Kidney capillary endothelial cell (primary cell): Measurements from ENCODE around the gene RNF14.

Source experiments
- DNase-seq: peaks from one replicate; pipeline ENCODE4 v3.0.0-alpha.2; 2018; ENCODE audit warnings: low spot score

The RNF14 gene

DNA sequence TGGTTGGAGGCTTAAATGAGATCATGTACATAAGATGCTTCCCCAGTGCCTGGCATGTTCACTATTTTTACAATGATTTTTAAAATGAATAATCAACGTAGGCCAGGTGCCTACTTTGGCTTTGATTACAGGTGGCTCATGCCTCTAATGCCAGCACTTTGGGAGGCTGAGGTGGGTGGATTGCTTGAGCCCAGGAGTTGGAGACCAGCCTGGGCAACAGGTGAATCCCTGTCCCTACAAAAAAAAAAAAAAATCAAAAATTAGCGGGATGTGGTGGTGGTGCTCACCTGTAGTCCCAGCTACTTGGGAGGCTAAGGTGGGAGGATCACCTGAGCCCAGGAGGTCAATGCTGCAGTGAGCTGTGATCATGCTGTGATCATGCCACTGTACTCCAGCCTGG, 20.1 kb upstream of the RNF14 start:
- DNase-seq, result no peak

DNA sequence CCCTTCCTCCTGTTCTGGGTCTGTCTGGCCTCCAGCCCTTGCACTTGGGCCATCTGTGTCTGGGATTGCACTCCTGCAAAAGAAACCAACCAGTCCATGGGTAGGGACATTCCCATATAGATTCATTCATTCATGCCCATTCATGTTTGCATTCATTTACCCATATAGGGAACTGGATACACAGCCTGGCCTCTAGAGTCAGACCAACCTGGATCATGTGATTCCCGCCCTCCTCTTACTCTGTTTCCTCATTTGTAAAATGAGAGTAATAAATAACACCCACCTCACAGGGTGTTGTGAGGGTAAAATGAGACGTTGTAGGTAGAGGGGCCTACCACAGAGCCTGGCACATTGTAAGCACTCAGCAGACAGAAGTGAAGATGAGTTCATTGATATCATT, 19.4 kb upstream of the RNF14 start:
- no peak for DNase-seq

DNA sequence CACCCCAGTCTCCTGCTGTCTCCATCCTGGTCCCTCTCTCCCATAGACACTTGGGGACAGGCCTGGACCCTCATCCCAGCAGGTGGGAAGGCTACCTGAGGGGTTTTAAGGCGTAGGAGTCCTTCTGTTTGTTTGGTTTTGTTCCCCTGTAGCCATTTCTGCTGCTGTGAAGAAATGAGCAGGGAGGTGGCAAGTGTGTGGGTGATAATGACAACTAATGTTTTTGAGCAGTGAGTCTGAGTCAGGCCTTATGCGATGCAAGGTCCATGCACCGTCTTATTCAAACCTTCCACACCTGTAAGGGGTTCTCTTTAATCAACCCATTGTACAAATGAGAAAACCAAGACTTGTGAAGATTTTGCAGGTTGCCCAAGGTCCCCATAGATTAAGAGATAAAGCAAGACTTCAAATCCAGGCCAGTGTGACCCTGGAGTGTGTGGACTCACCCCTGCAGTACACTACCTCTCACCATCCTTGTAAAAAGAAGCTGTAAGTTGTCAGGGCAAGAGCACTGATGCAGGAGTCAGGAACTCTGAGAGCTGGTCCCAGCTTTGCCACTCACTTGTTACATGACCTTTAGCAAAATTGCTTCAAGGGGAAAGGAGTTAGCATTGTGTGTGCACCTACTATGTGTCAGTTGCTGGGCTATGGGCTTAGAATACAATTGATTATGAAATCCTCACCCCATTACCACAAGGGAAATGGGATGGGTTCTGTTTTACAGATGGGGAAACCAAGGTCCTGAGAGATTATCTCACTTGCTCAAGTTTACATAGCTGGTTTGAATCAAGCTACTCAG, 18.5 kb upstream of the RNF14 start:
- no peak for DNase-seq

DNA sequence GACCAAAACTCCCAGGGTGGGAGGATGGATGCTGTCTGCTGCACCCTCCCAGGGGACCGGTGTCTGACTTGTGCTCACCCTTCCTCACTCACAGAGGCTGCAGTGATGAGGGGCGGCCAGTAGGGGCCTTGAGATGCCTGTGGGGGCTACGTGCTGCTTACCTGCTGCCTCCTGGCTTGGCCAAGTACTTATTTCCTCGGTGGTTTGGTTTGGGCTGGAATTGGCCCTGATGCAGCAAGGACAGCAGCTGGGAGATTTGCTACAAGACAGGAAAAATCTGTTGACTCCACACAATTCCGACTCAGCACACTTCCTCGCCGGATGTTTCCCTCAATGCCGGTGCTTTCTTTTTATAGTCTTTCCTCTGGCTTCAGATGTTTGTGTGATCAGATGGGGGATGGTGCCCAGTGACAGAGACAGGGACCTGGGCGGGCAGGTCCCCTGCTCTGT, 17.5 kb upstream of the RNF14 start:
- DNase-seq, result no peak

DNA sequence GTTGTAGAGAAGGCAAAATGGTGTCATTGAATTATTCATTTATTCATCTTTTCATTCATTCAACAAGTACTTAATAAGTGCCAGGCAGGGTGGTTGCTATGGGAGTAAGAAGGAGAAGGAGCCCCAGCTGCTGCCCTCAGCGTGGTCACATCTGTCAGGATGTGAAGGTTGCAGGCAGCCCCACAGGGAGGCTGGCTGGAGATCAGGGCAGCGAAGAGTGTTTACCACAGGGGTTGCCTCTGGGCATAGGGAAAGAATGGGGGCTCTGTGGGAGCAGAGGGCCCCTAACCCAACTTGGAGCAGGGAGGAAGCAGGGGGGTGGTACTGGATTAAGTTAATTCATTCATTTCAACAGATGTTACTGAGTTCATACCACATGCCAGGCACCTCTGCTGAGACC, 16.9 kb upstream of the RNF14 start:
- DNase-seq, result no peak

DNA sequence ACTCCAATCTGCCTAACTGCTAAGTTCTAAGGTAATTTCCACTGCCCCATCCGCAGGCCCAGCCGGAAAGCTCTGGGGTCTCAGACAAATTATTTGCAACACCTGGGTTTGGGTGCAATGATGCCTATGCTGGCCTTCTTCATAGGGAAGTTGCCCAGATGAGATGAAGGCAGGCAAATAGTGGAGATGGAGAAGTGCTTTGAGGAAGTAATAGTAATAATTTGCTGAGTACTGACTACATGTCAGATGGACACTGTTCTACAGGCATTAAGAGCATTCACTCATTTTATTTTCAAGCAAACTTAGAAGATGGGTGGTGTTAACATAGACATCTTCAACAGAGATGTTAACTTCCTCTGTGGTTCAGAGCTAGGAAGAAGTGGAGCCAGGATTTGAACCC, 14.7 kb upstream of the RNF14 start:
- DNase-seq, result no peak

DNA sequence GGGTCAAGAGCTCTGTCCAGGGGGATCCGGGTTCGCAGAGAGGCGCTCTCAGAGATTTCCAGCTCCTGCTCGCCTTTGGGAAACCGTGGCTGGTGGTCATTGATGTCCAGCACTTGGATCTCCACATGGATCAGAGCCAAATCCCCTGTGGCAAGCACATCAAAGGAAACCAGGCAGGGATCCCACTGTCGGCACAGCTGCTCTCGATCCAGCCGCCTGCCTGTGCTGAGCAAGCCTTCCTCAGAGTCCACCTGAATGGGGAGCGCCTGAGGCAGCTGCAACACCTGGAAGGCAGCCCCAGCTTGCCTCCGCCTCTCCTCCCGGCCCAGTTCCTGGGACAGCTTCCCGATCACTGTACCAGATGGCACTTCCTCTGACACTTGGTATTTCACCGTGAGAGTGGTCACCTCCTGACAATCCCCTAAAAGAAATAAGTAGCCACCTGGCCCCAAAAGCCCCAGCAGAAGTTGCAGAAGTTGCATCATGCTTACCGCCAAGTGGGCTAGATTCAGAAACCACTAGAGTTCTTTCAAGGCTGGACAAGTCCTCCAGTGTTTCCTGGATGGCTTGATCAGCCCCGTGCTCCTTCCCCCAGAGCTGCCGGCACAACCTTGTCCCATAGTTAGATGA, 11.4 kb upstream of the RNF14 start:
- DNase-seq, result no peak

DNA sequence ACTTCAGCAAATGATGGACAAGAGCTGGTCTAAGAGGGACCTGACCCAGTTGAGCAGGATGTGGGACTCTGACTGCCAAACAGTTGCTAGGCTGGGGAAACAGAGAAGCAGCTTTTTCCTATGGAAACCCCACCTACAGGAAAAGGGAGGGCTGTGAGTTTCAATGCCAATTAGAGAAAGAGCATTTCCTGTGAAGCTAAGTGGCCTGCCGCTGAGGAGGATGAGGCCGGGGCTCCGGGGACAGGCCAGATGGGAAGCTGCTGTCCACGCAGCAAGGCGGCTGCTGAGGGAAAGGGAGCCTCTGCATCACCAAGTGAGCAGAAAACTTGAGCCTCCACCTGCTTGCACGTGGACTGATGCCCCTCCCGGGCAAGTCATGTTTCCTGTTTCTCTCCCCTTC, 10.8 kb upstream of the RNF14 start, which contains the start of gene PCDH12:
Gene PCDH12, minus strand, starts transcription at position 90 of the 400 bp plus-strand sequence. CDS start 351 bp downstream, outside the sequence.
- DNase-seq, result peak; percentile 87

DNA sequence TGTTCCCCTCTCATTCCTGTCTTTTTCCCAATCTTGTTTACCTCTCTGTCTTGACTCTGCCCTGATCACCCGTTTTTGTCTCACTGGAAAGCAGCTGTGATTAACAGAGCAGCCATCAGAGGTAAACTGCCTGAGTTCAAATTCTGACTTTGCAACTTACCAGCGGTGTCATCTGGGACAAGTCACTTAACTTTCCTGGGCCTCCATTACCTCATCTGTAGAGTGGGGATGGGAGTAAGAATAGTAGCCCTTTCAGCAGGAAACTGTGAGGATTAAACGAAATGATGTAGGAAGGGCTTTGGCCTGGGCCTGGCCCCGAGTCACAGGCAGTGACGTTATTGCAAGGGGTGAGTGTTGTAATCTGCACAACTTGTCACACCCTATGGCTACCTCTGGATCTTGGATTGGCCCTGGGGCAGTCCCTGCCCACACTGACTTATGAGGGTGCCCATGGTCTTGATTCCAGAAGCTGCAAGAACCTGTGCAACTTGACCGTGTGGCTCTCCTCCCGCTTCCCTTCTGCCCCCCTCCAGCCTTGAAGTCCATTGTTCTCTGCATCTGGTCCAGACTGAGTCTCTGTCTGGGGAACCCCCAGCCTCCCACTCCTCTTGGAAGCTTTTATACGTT, 10.2 kb upstream of the RNF14 start:
- DNase-seq, result no peak

DNA sequence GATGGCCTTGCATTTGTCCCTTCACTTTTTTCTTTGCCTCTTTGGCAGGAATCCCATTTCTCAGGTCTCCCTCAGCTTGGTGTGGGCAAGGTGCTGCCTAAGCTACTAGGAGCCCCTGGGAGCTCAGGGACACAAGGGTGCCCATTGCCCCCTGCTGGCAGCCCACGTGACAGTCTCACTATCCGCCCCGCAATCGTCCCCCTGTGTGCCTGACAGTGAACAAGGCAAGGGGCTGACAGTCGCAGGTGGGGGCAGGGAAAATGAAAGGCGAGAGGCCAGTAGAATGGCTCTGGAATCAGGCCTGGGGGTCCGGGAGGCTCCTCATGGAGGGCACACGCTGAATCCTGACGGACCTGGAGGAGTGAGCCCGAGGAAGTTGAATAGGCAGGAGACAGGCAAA, 8.9 kb upstream of the RNF14 start:
- DNase-seq, result no peak

DNA sequence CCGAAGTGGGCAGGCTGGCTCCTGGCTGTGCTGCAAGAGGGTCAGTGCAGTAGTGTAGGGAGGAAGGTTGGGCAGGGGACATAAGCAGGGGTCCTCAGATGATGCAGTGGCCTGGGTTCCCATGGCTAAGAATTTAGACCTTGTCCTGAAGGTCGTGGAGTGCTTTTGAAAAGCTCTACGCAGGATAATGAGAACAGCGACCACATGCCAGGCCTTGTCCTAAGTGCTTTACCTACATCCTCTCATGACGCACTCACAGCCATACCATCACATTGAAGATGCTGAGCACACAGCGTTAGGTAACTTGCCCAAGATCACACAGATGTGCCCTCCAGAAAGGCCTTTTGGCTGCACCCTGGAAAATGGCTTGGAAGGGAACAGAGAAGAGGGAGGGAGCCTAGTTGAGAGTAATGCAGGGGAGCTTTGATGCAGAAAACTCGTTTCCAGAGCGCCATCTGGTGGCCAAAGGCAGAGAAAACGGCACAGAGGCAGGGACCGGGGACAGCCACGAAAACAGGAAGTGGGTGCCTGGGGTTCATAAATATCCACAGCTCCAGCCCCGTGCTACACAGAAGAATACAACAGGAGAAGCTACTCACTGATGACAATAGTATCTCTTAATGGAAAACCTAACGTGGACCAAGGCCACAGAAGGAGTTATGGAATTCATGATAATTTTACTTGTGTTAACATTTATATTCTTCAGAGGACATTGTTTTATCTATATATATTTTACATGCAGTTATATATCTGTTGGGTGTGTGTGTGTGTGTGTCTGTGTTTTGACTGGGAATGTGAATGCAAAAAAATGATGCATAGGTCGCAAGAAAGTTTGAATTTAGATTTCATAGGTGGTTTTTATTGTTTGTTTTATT, 8.2 kb upstream of the RNF14 start:
- DNase-seq, result peak; percentile 72

DNA sequence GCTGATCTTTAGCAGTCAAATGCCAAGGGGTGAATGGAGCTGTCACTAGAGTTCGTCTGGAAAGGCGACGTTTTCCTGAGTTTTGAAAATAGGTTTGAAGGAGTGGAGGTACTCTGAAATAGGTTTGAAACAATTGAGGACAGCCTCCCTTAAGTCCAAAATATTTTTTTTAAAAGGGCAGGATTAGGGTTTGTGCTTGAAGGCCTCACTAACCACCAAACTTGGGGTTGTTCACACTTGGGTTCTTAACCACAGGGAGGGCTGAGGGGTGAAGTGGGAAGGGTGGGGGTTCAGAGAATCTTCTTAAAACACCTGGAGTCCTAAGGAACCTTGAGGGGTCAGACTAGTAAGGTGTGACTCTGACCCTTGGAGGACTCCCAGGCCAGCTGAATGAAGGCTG, 7.4 kb upstream of the RNF14 start:
- no peak for DNase-seq

DNA sequence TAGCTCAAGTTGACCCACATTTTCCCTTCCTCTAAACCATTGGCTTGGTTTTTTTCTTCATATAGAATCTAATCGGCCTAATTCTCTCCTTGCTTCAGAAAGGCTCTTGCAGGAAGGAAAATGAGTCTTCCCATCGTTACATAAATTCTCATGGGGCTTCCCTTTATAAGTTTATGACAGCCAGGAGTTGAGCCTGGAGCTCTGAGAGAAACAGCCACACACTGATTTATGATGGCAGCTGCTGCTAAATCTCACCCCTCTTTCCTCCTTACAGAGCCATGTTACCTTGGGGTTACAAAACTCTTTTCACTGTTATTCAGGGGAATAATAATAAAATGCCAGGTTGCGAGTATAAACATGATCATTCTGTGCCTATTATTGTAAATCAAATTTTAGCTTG, 5.2 kb upstream of the RNF14 start:
- DNase-seq, result no peak

DNA sequence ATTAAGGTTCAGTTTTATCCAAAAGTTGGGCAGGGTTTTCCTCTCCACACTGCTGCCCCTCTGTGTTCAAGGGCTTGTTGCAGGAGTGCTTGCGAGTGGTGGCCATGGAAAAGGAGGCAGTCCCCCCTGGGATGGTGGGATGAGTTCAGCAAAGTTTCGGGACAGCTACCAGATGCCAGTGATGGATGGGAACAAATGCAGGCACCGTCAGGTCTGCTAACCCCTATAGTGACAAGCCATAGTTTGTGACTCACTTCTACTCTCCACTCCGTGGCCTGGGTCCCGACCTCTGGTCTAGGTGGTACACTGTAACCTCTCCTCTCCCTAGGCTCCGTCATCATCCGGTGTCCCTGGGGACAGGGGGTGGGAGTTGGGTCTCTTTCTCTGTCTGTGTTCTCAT, 3.8 kb upstream of the RNF14 start:
- DNase-seq, result no peak

DNA sequence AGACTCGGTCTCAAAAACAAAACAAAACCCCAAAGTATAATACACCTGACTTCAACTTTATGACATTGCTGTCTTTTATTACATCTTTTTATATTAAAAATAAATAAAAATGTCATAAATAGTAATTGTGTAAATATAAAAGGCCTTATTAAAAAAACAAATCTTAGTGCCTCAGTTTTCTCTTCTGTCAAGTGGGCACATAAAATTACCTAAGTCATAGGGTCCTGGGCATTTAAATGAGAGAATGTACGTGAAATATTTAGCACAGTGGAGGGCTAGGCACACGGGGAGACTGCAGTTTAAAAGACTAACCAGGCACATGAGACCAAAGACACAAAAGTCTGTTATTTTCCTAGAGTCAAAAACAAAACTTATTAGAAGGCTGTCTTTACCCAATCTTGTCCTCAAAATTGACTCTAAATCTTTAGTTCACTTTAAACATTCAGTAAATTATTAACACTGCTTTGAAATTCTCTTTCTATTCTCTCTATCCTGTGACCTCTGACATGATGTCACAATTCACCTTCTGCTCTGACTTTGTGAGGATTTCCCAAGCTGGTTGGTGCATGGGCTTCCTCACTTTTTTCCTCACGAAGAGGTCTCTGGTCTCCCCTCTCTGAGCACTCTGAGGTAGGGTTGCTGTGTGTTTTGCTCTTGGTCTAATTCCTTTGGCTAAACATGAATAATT, 2.5 kb upstream of the RNF14 start:
- DNase-seq, result no peak

DNA sequence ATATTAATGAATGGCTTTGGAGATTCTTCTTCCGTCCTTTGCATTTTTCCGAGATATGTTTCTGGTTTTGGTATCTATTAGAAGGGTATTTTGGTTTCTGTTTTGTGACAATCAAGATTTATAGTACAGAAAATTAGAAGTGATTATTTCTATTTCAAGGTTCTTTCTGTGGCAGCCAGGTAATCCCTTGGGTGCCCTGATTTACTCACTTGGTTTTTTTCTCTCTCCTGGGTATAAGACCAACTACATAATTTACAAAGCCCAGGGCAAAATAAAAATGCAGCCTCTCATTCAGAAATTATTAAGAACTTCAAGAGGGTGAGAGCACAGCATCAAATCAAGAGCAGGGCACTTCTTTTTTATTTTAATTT, 2.0 kb upstream of the RNF14 start:
- no peak for DNase-seq

DNA sequence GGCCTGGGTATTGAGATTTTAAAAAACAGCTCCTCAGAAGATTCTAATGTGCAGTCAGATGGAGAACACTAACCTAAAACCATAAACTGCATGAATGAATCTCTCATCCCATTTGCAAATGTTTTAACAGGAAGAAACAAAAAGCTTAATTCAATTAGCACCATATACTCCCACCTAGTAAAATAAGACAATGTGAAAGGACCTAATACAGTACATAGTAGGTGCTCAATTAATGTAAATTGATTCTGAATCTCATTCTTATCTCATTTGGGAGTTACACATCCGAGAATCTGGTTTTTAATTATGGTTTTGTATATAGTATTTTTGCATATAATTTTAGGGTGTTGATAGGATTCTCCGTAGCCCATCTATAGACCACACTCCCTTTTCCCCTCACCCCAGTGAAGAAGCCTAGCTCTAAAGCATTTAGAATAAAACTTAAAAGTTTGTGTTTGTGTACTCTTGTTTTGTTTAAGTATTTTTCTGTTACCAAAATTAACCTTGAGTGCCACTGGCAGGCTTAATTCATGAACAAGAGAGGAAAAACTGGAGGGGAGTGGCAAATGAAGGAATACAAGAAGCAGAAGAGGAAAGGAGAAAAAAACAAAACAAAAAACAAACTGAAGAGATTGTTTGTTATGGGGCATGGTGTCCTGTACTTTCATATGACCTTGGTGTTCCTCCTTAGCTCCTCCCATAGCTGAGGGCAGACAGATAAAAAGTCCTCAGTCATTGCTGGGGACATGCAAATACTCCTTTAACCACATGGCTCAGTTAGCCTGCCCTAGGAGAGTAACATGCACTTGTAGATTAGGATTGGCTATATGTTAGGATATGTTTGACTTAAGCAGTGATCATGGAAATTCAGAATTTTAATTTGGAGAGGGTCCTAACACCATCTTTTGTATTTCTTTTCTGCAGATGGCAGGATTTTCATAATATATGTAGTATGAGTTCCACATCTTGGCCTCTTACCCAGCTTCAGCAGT, 1.2 kb downstream of the RNF14 start:
- no peak for DNase-seq

DNA sequence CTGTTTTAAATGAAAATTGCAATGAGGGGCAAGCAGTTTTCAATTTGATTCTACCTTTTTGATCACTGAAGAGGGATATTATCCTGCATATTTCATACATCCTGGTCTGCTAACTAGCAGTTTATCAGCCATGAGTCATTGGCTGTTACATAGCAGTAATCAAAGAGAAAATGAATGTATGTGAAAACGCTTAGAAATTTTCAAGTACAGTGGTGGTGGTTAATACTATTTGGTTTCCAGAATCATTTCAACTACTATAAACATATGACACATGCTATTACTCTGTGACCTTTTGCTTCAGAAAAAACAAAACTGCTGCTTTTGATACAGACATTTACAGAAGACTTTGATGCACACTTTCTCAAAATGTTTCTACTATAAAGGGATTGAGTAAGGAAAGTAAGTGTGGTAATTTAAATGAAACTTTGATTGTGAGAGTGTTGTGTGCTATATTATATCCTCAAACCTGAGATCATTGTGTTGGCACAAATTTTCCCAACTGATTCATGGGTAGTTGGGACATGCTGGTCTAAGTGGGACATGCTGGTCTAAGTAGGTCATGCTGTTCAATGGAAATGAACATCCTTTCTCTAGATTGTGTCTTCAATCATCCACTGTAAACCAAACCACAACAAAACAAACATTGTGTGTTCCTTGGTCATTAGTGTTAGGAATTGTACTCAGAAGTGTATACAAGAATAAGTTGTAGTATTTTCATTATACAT, 5.1 kb downstream of the RNF14 start:
- DNase-seq, result no peak

DNA sequence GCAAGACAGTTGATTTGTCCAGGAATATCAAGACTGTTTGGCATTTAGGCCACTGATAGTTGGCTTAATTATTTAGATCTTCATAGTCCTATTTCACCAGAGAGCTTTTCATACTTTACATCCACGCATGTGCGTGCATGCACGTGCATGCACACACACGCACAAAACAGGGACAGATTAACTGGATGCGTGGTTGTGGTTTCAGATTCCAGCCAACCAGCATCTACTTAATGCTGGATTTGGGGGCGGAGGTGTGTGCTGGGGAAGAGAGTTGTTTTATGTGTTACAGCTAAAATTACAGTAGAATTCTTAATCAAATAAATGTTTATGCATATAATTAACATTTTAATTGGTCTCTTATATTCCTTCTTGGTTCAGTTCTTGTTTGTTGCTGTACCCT, 7.3 kb downstream of the RNF14 start:
- DNase-seq, result no peak

DNA sequence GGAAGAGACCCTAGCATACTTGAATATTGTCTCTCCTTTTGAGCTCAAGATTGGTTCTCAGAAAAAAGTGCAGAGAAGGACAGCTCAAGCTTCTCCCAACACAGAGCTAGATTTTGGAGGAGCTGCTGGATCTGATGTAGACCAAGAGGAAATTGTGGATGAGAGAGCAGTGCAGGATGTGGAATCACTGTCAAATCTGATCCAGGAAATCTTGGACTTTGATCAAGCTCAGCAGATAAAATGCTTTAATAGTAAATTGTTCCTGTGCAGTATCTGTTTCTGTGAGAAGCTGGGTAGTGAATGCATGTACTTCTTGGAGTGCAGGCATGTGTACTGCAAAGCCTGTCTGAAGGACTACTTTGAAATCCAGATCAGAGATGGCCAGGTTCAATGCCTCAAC, 9.5 kb downstream of the RNF14 start:
- no peak for DNase-seq
